Measurements from ENCODE around the gene OXGR1. TPM values are rescaled to one million over a fixed set of nuclear protein-coding genes. Genes with fewer than 3 reads are reported as not detected.

OXGR1 gene
- total and polyA plus RNA-seq, 2 of the 8 experiments (the other 6 are each of a cell fraction or from before 2014, with no cell fraction given), result 0.34 to 1.8 TPM

DNA sequence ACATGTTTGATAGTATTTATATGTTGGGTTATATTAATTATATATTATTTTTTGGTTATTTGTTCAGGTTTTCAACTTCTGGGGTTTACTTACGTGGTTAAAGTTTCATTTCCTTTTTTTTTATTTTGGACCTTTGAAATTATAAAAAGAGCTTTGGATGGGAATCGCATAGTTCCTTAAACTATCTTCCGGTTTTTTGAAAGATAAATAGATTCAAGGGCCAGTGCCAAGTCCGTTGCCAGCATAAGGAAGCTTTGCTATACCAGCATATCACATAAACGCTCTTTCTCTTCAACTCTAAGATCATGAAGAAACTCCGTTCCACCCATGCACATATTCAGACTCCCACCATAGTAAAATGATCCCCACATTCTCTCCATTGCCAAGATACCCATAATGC lies 7.4 kb upstream of the OXGR1 start:
- Histone ChIP-seq H3K79me1 (ENCODE audit: low read depth, low read length) (no peaks in the 10 kb centered on the region), H2AFZ (ENCODE audit: low read length) (no peak overlapping the region), H2BK20ac (ENCODE audit: low read length) (no peak overlapping the region), H4K8ac (ENCODE audit: extremely low read depth, insufficient read depth, low read length) (no peak overlapping the region), H3K4me2 (ENCODE audit: insufficient read depth in 1 of 2, low read depth in 2 of 2, low read length in 2 of 2) (no peak overlapping the region), H2BK12ac (ENCODE audit: low read depth, low read length) (no peak overlapping the region), H2BK5ac (ENCODE audit: low read depth, low read length) (no peak overlapping the region), H3K4me1 (replicated peaks in 1 of 4; ENCODE audit: control insufficient read depth in 3 of 4, insufficient read depth in 4 of 4, low read length in 3 of 4) (peaks cover 0 to 3% (median 0%) of the 10 kb centered on the region in 4 experiments; a peak in 1 of 7 replicates), H3K56ac (replicated peaks; ENCODE audit: insufficient read length, low read depth, low read length) (no peak overlapping the region), H4K91ac (replicated peaks; ENCODE audit: insufficient read length, low read length) (no peak overlapping the region), H3K14ac (ENCODE audit: insufficient read length) (no peak overlapping the region), H3K4ac (replicated peaks; ENCODE audit: insufficient read length, low read depth, low read length) (no peak overlapping the region), H3K23ac (ENCODE audit: insufficient read length) (no peak overlapping the region), H3K4me3 (ENCODE audit: extremely low read depth in 1 of 4, insufficient read depth in 2 of 4, low read depth in 3 of 4, low read length in 4 of 4) (no peak overlapping the region), H3K23me2 (ENCODE audit: low read depth, low read length) (no peaks in the 10 kb centered on the region), H3K27ac (ENCODE audit: low read depth, low read length) (no peak overlapping the region), H4K5ac (ENCODE audit: insufficient read length, low read depth, low read length) (no peak overlapping the region), H3K79me2 (ENCODE audit: control insufficient read depth in 1 of 2, insufficient read depth in 2 of 2, low read length in 2 of 2) (no peaks in the 10 kb centered on the region), H2AK5ac (ENCODE audit: low read depth, low read length) (no peak overlapping the region), H2BK120ac (replicated peaks; ENCODE audit: low read depth, low read length) (no peak overlapping the region), H3K27me3 (replicated peaks in 1 of 4; ENCODE audit: control insufficient read depth in 3 of 4, extremely low read depth in 1 of 4, insufficient read depth in 3 of 4, low read length in 3 of 4) (peaks cover 32 to 64% (median 48%) of the 10 kb centered on the region in 4 experiments), H3K9ac (replicated peaks in 1 of 4; ENCODE audit: extremely low read depth in 1 of 4, low read depth in 3 of 4, low read length in 3 of 4) (no peak overlapping the region), H3K18ac (ENCODE audit: extremely low read depth, low read length) (no peak overlapping the region), H2BK15ac (ENCODE audit: low read length) (no peak overlapping the region), H3K36me3 (ENCODE audit: control insufficient read depth in 2 of 4, insufficient read depth in 4 of 4, low read length in 3 of 4) (no peaks in the 10 kb centered on the region), H4K20me1 (replicated peaks in 1 of 2; ENCODE audit: control insufficient read depth in 1 of 2, insufficient read depth in 2 of 2, low read length in 2 of 2) (peaks cover 0 to 2% of the 10 kb centered on the region in 2 experiments), H3K9me3 (ENCODE audit: insufficient read depth in 2 of 2, low read depth in 1 of 2, low read length in 1 of 2) (no peaks in the 10 kb centered on the region)
- CTCF ChIA-PET (ENCODE audit: partially characterized antibody), result interaction anchor here (0.7 kb wide), 1 partner anchor 20 kb away, joined by 4 read pairs; no protein-coding TSS in a partner anchor
- FAIRE-seq, result no peak
- POLR2A ChIA-PET (ENCODE audit: partially characterized antibody), result no interaction called here
- 85% methylated on average over 6 of the region's 6 CpGs; no CpG with 5 or more reads in 1 of the 2 experiments for WGBS, 2 experiments (ENCODE audit: extremely low coverage in 1 of 2, insufficient coverage in 1 of 2, insufficient read length in 1 of 2, insufficient replicate concordance in 2 of 2, low coverage in 1 of 2, low lambda C conversion rate in 2 of 2, missing lambda C conversion rate in 1 of 2)
- no peak for DNase-seq (ENCODE audit: low read depth in 1 of 2, low spot score in 2 of 2)
- TF ChIP-seq, protein P1, sequence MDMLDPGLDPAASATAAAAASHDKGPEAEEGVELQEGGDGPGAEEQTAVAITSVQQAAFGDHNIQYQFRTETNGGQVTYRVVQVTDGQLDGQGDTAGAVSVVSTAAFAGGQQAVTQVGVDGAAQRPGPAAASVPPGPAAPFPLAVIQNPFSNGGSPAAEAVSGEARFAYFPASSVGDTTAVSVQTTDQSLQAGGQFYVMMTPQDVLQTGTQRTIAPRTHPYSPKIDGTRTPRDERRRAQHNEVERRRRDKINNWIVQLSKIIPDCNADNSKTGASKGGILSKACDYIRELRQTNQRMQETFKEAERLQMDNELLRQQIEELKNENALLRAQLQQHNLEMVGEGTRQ (IDR thresholded peaks at IDR 0.05; ENCODE audit: low read length), result no peak
- TF ChIP-seq GABPA (IDR thresholded peaks at IDR 0.05; ENCODE audit: borderline replicate concordance, insufficient read depth, low read length), result no peak
- TF ChIP-seq ASH2L (IDR thresholded peaks at IDR 0.05; ENCODE audit: low read length), result no peak
- TF ChIP-seq SP2 (IDR thresholded peaks at IDR 0.05; ENCODE audit: low read length), result no peak
- no peak for TF ChIP-seq HDAC6 (IDR thresholded peaks at IDR 0.05; ENCODE audit: low read depth, low read length)
- no peak for TF ChIP-seq POU5F1 (IDR thresholded peaks at IDR 0.05; ENCODE audit: low read depth, low read length)
- no peak for TF ChIP-seq HDAC2 (IDR thresholded peaks at IDR 0.05; ENCODE audit: borderline replicate concordance in 1 of 2, low read depth in 2 of 2, low read length in 2 of 2)
- no peak for TF ChIP-seq FOSL1 (IDR thresholded peaks at IDR 0.05; ENCODE audit: insufficient read depth, low read depth, low read length)
- TF ChIP-seq KDM5A (IDR thresholded peaks at IDR 0.05; ENCODE audit: low read length), result no peak
- TF ChIP-seq, protein P2, sequence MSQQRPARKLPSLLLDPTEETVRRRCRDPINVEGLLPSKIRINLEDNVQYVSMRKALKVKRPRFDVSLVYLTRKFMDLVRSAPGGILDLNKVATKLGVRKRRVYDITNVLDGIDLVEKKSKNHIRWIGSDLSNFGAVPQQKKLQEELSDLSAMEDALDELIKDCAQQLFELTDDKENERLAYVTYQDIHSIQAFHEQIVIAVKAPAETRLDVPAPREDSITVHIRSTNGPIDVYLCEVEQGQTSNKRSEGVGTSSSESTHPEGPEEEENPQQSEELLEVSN (IDR thresholded peaks at IDR 0.05), result no peak
- no peak for TF ChIP-seq YY1 (IDR thresholded peaks at IDR 0.05; ENCODE audit: low read depth, low read length)
- no peak for TF ChIP-seq SP1 (IDR thresholded peaks at IDR 0.05; ENCODE audit: low read depth, low read length)
- TF ChIP-seq SRF (IDR thresholded peaks at IDR 0.05; ENCODE audit: low read depth, low read length), result no peak
